HepG2 (cell line): ENCODE data around the gene DPCD. TPM values are rescaled to one million over a fixed set of nuclear protein-coding genes. Genes with fewer than 3 reads are reported as not detected.

Experiments used
- ETV5 ChIP-seq: IDR thresholded peaks from 2 replicates; pipeline ENCODE4 v1.6.1; 2018; ENCODE audit warnings: missing biosample characterization, missing genetic modification reagents, inconsistent platforms, borderline replicate concordance
- ISX ChIP-seq: sonication (generic); formaldehyde crosslinking; conservative IDR thresholded peaks from 2 replicates; pipeline ENCODE4 v1.5.0; 2020; ENCODE audit warnings: missing genetic modification reagents
- MIER2 ChIP-seq: IDR thresholded peaks from 2 replicates; pipeline ENCODE4 v1.6.1; 2016; ENCODE audit warnings: missing biosample characterization, missing genetic modification reagents
- SCMH1 ChIP-seq: sonication (generic); formaldehyde crosslinking; IDR thresholded peaks from 2 replicates; pipeline ENCODE4 v1.9.0; 2021; ENCODE audit warnings: missing genetic modification reagents, mild to moderate bottlenecking, borderline replicate concordance
- SKIL ChIP-seq: sonication (generic); formaldehyde crosslinking; IDR thresholded peaks from 2 replicates; pipeline ENCODE4 v1.8.0; 2022; ENCODE audit warnings: missing genetic modification reagents, mild to moderate bottlenecking, moderate library complexity, borderline replicate concordance
- SNRNP70 ChIP-seq: fragments of 200-400 bp; formaldehyde crosslinking; IDR thresholded peaks from 2 replicates; pipeline ENCODE4 v1.6.1; 2017; ENCODE audit warnings: mild to moderate bottlenecking, low read depth, low read length, moderate library complexity
- SRF ChIP-seq: IDR thresholded peaks from 2 replicates; pipeline ENCODE4 v1.6.1; 2011; ENCODE audit warnings: mild to moderate bottlenecking, low read depth, low read length, moderate library complexity
- SRSF1 ChIP-seq: fragments of 200-400 bp; formaldehyde crosslinking; optimal IDR thresholded peaks from 2 replicates; pipeline ENCODE3; 2017; ENCODE audit warnings: mild to moderate bottlenecking, low read depth, low read length, moderate library complexity
- polyA plus RNA-seq, 8 experiments: library from polyadenylated mRNA; depleted of rRNA in 3 of 8; stranded (reverse) in 7 of 8; unstranded in 1 of 8; fragments of >200 nt; fragmentation: Illumina TruSeq in 4 of 8; extraction: Trizol in 4 of 8; gene quantifications; 2 replicates each; pipeline versions ENCODE4 v1.2.1 to v1.2.3, GENCODE V29; 2011 to 2016; ENCODE audit warnings: low read depth in 4 of 8, missing spikeins in 1 of 8, mixed read lengths in 1 of 8; ENCODE audit not compliant: insufficient read depth in 1 of 8
- total RNA-seq, 5 experiments: library from RNA; depleted of rRNA; stranded (reverse); fragments of >200 nt; fragmentation: Illumina TruSeq; extraction: Trizol; gene quantifications; 2 replicates each; pipeline ENCODE4 v1.2.3, GENCODE V29; 2016; ENCODE audit warnings: low read depth in 1 of 5
- TF ChIP-seq, protein P1 (sequence below): sonication (generic); formaldehyde crosslinking; conservative IDR thresholded peaks from 2 replicates; pipeline ENCODE4 v1.4.0; 2020; ENCODE audit warnings: missing genetic modification reagents

The DPCD gene
- total and polyA plus RNA-seq, 2 of the 13 experiments (the other 11 are each of a cell fraction or from before 2014, with no cell fraction given), result 25.2 to 27.0 TPM

GRCh38 chr10:101611096-101611905, 23.2 kb downstream of the DPCD start (continued):
- no peak for TF ChIP-seq SKIL (CRISPR knock-in tag)
- no peak for TF ChIP-seq SNRNP70
- TF ChIP-seq ETV5 (CRISPR knock-in tag), result no peak
- TF ChIP-seq, protein P1, sequence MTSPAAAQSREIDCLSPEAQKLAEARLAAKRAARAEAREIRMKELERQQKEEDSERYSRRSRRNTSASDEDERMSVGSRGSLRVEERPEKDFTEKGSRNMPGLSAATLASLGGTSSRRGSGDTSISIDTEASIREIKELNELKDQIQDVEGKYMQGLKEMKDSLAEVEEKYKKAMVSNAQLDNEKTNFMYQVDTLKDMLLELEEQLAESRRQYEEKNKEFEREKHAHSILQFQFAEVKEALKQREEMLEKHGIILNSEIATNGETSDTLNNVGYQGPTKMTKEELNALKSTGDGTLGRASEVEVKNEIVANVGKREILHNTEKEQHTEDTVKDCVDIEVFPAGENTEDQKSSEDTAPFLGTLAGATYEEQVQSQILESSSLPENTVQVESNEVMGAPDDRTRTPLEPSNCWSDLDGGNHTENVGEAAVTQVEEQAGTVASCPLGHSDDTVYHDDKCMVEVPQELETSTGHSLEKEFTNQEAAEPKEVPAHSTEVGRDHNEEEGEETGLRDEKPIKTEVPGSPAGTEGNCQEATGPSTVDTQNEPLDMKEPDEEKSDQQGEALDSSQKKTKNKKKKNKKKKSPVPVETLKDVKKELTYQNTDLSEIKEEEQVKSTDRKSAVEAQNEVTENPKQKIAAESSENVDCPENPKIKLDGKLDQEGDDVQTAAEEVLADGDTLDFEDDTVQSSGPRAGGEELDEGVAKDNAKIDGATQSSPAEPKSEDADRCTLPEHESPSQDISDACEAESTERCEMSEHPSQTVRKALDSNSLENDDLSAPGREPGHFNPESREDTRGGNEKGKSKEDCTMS, result no peak
- no peak for TF ChIP-seq MIER2 (CRISPR knock-in tag)
- no peak for TF ChIP-seq SCMH1 (CRISPR knock-in tag)
- TF ChIP-seq ISX (CRISPR knock-in tag), result no peak
- no peak for TF ChIP-seq SRSF1
- TF ChIP-seq SRF, result no peak
